HuH-7 (cell line): ENCODE data around the gene C7orf25.
"Not testable (repeated sequence)": the region's sequence is repeated elsewhere in the genome, so short reads cannot be mapped to it uniquely, and the experiment has no call there.

Experiments
- DNase-seq: peaks from one replicate; pipeline ENCODE4 v3.0.0; 2011; ENCODE audit warnings: low spot score

The C7orf25 gene

GRCh38 chr7:42929449-42929848 lies 17.6 kb upstream of the C7orf25 start:
- no peak for DNase-seq

DNA sequence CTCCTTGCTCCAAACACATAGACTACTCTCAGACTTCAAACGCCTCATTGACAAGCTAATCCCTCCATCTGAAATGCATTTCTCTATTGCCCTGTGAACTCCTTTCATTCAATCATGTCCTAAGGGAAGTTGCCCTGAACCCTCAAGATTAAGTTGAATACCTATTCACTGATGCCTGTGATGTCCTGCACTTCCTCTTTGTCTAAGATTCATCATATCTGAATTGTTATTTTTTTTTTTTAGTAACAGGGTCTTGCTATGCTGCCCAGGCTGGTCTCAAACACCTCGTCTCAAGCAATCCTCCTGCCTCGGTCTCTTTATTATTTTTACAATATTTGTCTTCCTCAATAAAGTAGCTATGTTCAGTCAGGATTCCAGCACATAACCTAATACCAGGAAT lies 16.9 kb upstream of the C7orf25 start:
- DNase-seq, result no peak

DNA sequence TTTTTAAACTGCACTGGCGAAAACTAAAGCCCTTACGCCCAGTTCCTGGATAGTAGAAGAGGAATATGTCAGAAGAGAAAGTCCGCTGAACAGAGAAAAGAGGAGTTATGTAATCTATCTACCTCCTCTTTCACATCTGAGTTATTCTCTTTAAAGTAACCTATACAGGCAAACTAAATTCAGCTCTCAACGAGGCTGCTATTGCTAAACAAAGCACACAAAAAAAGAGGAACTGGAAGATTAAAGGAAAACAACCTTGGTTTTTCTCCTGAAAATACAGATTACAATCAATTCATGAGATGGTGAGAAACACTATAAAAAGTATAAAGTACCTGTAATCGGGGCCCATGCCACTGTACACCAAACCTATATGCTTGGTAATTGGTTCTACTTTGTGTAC lies 14.3 kb upstream of the C7orf25 start:
- DNase-seq, result no peak

- DNase-seq, result no peak
These were observed 13.8 kb upstream of the C7orf25 start for GRCh38 chr7:42925630-42926029.

GRCh38 chr7:42924223-42924838 lies 12.5 kb upstream of the C7orf25 start:
- DNase-seq, result no peak

DNA sequence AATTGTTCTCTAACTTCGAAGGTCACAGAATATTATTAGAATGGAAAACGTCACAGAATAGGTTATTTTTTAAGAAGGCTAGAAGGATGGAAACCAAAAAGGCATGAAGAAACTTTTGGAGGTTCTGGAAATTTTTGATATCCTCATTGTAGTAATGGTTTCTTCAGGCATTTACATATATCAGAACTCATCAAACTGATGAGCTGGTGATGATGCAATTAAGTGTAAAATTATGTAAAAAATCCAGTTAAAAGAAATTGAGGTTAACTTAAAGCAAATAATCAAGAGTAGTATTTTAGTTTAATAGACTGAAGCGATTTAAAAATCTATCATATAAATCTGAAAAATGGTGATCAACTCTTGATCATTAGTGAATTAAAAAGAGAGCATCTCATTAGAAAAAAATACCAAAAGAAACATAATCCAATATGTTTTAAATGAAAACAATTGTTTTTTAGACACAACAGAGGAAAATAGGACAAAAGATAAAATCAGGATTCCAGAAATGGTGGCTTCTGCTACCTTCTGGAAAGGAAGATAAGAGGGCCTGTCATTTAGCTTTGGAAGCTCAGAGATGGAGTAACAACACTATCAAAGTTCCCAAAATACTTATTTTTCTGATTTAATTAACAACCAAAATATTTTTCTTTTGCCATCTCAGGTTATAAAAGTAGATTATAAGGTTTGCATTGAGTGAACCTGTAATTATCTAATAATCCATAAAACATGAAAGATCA lies 10.3 kb upstream of the C7orf25 start:
- DNase-seq, result no peak

- no peak for DNase-seq
These were observed 3.5 kb upstream of the C7orf25 start for GRCh38 chr7:42915356-42915755.

GRCh38 chr7:42914421-42915045 lies 2.7 kb upstream of the C7orf25 start:
- no peak for DNase-seq

- DNase-seq, result no peak
These were observed 2.1 kb upstream of the C7orf25 start for GRCh38 chr7:42914009-42914408.

GRCh38 chr7:42913591-42913990 lies 1.7 kb upstream of the C7orf25 start:
- no peak for DNase-seq

DNA sequence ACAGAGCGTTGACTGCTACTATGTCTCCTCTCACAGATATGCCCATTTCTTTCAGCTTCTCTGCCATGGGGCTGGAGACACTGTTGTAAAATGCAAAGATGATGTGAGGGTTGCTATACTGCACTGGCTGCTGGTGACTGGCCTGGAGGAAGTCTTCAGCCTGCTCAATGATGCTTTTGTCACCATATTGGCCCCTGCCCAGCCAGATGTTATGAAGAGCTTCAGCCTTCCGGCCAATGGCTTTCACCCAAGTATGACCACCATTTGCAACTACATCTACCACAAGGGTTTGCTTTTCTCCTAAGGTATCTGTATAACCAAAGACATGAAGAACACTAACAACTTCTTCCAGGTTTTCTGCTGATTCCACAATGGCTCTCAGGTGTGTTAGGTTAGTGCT lies 1.6 kb downstream of the C7orf25 start:
- DNase-seq, result no peak

DNA sequence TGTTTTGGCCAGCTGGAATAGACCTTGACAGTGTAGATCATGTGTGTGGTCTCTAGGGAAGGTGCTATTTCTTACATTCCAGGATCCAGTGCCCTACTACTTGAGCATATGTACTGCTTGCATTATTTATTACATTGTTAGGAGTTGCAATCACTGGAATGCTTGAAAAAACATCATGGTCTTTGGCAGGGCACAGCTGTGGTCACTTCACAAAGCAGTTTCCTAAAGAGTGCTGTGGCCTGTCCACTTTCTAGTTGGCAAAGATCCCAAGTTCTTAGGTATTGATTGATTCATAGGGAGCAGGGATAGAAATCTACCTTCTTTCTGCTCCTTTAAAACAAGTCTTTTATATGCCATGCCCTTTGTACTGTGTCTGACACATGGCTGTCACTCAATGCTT lies 4.6 kb downstream of the C7orf25 start:
- DNase-seq, result no peak

GRCh38 chr7:42906181-42906580 lies 5.7 kb downstream of the C7orf25 start:
- DNase-seq, result no peak

DNA sequence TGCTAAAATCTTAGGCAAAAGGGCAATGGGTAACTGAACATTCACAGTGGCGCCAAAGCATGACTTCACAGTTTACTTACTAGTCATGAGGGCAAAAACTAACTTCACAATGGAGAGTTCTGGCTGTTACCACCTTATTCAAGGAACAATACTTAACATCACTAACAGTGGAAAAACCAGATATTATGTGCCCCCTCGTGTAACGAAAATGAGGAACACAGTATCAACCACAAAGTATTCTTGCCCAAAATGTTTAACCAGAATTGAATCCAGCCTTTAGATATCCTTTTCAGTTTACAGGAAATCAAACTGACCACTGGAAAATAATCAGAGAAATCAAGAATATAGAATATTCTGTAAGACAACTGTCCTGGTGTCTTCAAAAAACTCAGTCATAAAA lies 9.5 kb downstream of the C7orf25 start:
- DNase-seq, result no peak

GRCh38 chr7:42900842-42901241 lies 11.0 kb downstream of the C7orf25 start:
- DNase-seq, result no peak

DNA sequence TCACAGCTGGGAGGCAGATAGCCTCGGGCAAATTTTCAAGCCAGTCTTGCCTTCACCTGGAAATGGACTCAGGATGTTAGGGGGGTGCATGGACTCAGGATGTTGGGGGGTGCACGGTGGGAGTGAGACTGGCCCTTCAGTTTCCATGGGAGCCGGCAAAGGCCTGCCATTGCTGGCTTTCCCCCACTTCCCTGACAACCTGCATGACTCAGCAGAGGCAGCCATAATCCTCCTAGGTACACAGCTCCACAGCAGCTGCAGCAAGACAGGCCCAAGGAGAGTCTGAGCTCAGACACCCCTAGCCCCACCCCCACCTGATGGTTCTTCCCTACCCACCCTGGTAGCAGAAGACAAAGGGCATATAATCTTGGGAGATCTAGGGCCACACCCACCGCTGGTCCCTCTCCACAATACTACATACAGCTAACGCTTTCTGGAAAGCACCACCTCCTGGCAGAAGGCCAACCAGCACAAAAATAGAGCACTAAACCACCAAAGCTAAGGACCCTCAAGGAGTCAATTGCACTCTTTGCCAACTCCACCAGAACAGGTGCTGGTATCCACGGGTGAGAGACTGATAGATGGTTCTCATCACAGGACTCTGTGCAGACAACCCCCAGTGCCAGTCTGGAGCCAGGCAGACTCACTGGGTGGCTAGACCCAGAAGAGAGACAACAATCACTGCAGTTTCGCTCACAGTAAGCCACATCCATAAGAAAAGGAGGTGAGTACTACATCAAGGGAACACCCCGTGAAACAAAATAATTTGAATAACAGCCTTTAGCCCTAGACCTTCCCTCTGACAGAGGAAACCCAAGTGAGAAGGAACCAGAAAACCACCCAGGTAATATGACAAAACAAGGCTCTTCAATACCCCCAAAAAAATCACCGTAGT lies 18.3 kb downstream of the C7orf25 start:
- no peak for DNase-seq

DNA sequence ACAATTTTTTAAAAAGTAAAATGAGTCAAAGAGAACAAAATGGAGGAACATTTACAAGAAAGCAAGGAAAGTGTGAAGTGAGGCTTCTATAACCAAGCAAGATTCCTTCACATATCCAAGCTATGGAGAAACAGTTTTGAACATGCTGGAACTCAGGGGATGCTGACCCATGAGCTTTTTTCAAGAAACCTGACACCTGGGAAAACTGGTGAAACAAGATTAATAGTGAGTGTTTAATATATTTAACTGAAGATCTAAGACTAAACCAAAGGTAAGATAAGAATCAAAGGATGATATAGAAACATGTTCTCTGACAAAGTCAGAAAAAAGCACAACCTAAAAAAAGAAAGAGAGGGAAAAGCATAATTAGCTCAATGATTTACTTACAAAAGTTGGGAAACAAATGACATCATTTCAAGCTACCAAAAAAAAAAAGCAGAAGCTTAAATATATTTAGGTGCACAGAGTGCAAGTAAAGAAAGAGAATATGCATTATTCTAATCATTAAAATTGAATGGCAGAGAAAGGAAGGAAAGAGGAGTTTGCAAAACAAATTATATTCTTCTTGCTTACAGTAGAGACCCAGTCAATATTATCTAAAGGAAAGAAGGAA lies 24.9 kb downstream of the C7orf25 start:
- DNase-seq, result no peak

- no peak for DNase-seq
These were observed 25.7 kb downstream of the C7orf25 start for GRCh38 chr7:42886129-42886528.

- not testable (repeated sequence) for DNase-seq
These were observed 26.7 kb downstream of the C7orf25 start for GRCh38 chr7:42885183-42885582.

DNA sequence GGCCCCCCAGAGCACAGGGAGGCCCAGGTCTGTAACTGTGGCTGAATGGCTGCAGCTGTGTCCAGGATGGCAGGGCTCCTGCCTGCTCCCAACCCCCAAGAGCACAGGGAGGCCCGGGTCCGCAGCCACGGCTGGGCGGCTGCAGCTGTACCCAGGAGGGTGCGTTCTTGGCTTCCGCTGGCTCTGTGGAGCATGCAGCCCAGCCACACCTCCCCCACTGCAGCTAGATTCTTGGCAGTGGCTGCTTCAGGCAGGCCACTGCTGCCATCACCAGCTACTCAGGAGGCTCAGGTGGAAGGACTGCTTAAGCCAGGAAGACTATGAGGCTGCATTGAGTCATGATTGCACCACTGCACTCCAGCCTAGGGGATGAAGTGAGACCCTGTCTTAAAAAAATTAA lies 27.9 kb downstream of the C7orf25 start:
- DNase-seq, result no peak

DNA sequence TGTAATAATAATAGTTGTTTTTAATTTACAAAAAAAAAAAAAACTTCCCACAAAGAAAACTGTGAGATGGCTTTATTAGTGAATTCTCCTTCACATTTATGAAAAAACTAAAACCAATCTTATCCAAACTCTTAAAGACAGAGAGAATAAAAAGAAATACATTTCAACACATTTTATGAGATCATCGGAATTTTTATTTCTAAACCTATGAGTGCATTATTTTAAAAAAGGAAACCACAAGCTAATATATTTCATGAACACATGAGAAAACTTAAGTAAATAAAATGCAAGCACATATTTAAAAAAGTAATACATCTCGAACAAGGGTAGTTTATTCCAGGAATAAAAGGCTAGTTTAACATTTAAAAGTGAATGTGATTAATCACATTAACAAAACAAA lies 31.5 kb downstream of the C7orf25 start:
- no peak for DNase-seq

- DNase-seq, result no peak
These were observed 33.6 kb downstream of the C7orf25 start for GRCh38 chr7:42878303-42878702.
